Gastrocnemius medialis (tissue), 4 donors: ENCODE results near the gene UNC45B. TPM values are rescaled to one million over a fixed set of nuclear protein-coding genes. Genes with fewer than 3 reads are reported as not detected.
A peak's percentile ranks its signal among the peaks of the same experiment; 100 is the strongest.

Source experiments
- ATAC-seq, 2 donors: fragments of 150-250 bp; one replicate each; pipeline ENCODE4 v1.9.1; 2016
- DNase-seq, 2 donors: peaks; one replicate each; pipeline ENCODE4 v3.0.0-alpha.2; 2019
- H3K27ac ChIP-seq, 4 donors: fragments of 200-600 bp; sonication (generic); 1 replicate in 1 of 4; 2 replicates in 3 of 4; pipeline ENCODE4 v1.5.1; 2016 to 2018; ENCODE audit warnings: mild to moderate bottlenecking in 2 of 4, moderate library complexity in 1 of 4
- H3K27me3 ChIP-seq, 3 donors: fragments of 200-600 bp; sonication (generic) in 2 of 3; 1 replicate in 1 of 3; 2 replicates in 2 of 3; pipeline versions ENCODE4 v1.5.1 to v1.6.0; 2016 to 2019; ENCODE audit warnings: mild to moderate bottlenecking in 1 of 3, moderate library complexity in 1 of 3
- H3K36me3 ChIP-seq, 2 donors: fragments of 200-600 bp; sonication (generic) in 1 of 2; one replicate each; pipeline ENCODE4 v1.5.1; 2017 to 2018
- H3K4me1 ChIP-seq, 2 donors: fragments of 200-600 bp; sonication (generic) in 1 of 2; one replicate each; pipeline ENCODE4 v1.5.1; 2016 to 2017; ENCODE audit warnings: mild to moderate bottlenecking in 2 of 2
- H3K4me3 ChIP-seq, 4 donors: fragments of 200-600 bp; sonication (generic) in 3 of 4; 1 replicate in 1 of 4; 2 replicates in 3 of 4; pipeline ENCODE4 v1.5.1; 2016 to 2019; ENCODE audit warnings: mild to moderate bottlenecking in 2 of 4
- H3K9me3 ChIP-seq, 3 donors: fragments of 200-600 bp; sonication (generic) in 2 of 3; 1 replicate in 1 of 3; 2 replicates in 2 of 3; pipeline ENCODE4 v1.5.1; 2016 to 2019
- CTCF ChIP-seq, 5 experiments: fragments of 450-650 bp in 3 of 5; fragments of 200-600 bp in 2 of 5; sonication (generic) in 2 of 5; IDR thresholded peaks in 4 of 5; conservative IDR thresholded peaks in 1 of 5; 1 replicate in 4 of 5; 2 replicates in 1 of 5; pipeline ENCODE4 v1.5.1; 2016 to 2019; ENCODE audit warnings: antibody characterized with exemption in 5 of 5, mild to moderate bottlenecking in 3 of 5, moderate library complexity in 3 of 5
- POLR2A ChIP-seq, 2 donors: fragments of 450-650 bp; IDR thresholded peaks; one replicate each; pipeline ENCODE4 v1.6.1; 2017; ENCODE audit warnings: antibody characterized with exemption in 2 of 2, mild to moderate bottlenecking in 2 of 2, moderate library complexity in 2 of 2
- in situ Hi-C, 4 donors: fragments of 200-750 bp; cut with MboI; loops; one replicate each; pipeline versions ENCODE4 v1.15.0 to v1.8.0; 2017; ENCODE audit warnings: low sequenced_read_pairs in 4 of 4
- intact Hi-C: fragments of 100-400 bp; cut with DNase I; formaldehyde crosslinking; loops from one replicate; pipeline ENCODE4 v1.15.1; 2023; ENCODE audit warnings: low total_unique reads
- total RNA-seq, 4 donors: library from RNA; depleted of rRNA; stranded (reverse); fragments of >200 nt; gene quantifications; one replicate each; pipeline versions ENCODE4 v1.1.0 to v1.2.3, GENCODE V29; 2016

UNC45B gene
- total RNA-seq, 4 donors from 2014 or later, result 73.7 to 150 (median 105) TPM

GRCh38 chr17:35217107-35217506 lies 69.5 kb downstream of the UNC45B start:
- no peaks in the 10 kb centered on the region for H3K9me3 ChIP-seq
- ATAC-seq, result no peak
- H3K36me3 ChIP-seq, result no peaks in the 10 kb centered on the region
- intact Hi-C loops (no loop called here), in situ Hi-C loops (no loop called here)
- no peak for DNase-seq
- peaks cover 0 to 7% of the 10 kb centered on the region in 2 donors for H3K4me1 ChIP-seq
- no peak for TF ChIP-seq POLR2A (IDR thresholded peaks at IDR 0.05)
- TF ChIP-seq CTCF (IDR thresholded peaks at IDR 0.05 in 4 of 5, conservative IDR thresholded peaks at IDR 0.05 in 1 of 5), result no peak
- no peaks in the 10 kb centered on the region for H3K27me3 ChIP-seq
- H3K27ac ChIP-seq, result no peak overlapping the region
- H3K4me3 ChIP-seq, result no peak overlapping the region

GRCh38 chr17:35218915-35219314 lies 71.3 kb downstream of the UNC45B start:
- H3K4me1 ChIP-seq, result peaks cover 0 to 7% of the 10 kb centered on the region in 2 donors
- in situ Hi-C loops, result no loop called here
- no peaks in the 10 kb centered on the region for H3K27me3 ChIP-seq
- TF ChIP-seq POLR2A (IDR thresholded peaks at IDR 0.05), result no peak
- no peak for TF ChIP-seq CTCF (IDR thresholded peaks at IDR 0.05 in 4 of 5, conservative IDR thresholded peaks at IDR 0.05 in 1 of 5)
- peak overlapping the region in 3 of 4 donors; percentile 11 to 48 (median 42) for H3K27ac ChIP-seq
- DNase-seq, result no peak
- H3K36me3 ChIP-seq, result no peaks in the 10 kb centered on the region
- no peak for ATAC-seq
- H3K9me3 ChIP-seq, result no peaks in the 10 kb centered on the region
- no peak overlapping the region for H3K4me3 ChIP-seq
- intact Hi-C loops, result no loop called here

GRCh38 chr17:35222452-35222851 lies 74.8 kb downstream of the UNC45B start:
- in situ Hi-C loops, result no loop called here
- TF ChIP-seq POLR2A (IDR thresholded peaks at IDR 0.05) (no peak), CTCF (IDR thresholded peaks at IDR 0.05 in 4 of 5, conservative IDR thresholded peaks at IDR 0.05 in 1 of 5) (no peak)
- H3K4me3 ChIP-seq, result no peak overlapping the region

GRCh38 chr17:35224436-35224835 lies 76.8 kb downstream of the UNC45B start:
- Histone ChIP-seq H3K27ac (no peak overlapping the region), H3K27me3 (no peaks in the 10 kb centered on the region), H3K4me3 (no peak overlapping the region), H3K9me3 (no peaks in the 10 kb centered on the region), H3K4me1 (peaks cover 0 to 1% of the 10 kb centered on the region in 2 donors), H3K36me3 (no peaks in the 10 kb centered on the region)
- TF ChIP-seq CTCF (IDR thresholded peaks at IDR 0.05 in 4 of 5, conservative IDR thresholded peaks at IDR 0.05 in 1 of 5), result no peak
- TF ChIP-seq POLR2A (IDR thresholded peaks at IDR 0.05), result no peak
- no peak for ATAC-seq
- intact Hi-C loops (no loop called here), in situ Hi-C loops (no loop called here)
- no peak for DNase-seq

More at GRCh38 chr17:35222452-35222851, 74.8 kb downstream of the UNC45B start:
- Histone ChIP-seq H3K27ac (no peak overlapping the region), H3K36me3 (no peaks in the 10 kb centered on the region), H3K27me3 (no peaks in the 10 kb centered on the region), H3K4me1 (peaks cover 0 to 7% of the 10 kb centered on the region in 2 donors), H3K9me3 (no peaks in the 10 kb centered on the region)
- ATAC-seq (no peak), DNase-seq (no peak)
- intact Hi-C loops, result no loop called here

GRCh38 chr17:35227546-35227945 lies 79.9 kb downstream of the UNC45B start:
- Histone ChIP-seq H3K4me3 (no peak overlapping the region), H3K36me3 (no peaks in the 10 kb centered on the region), H3K27me3 (no peaks in the 10 kb centered on the region), H3K4me1 (no peaks in the 10 kb centered on the region), H3K27ac (no peak overlapping the region), H3K9me3 (no peaks in the 10 kb centered on the region)
- TF ChIP-seq CTCF (IDR thresholded peaks at IDR 0.05 in 4 of 5, conservative IDR thresholded peaks at IDR 0.05 in 1 of 5) (no peak), POLR2A (IDR thresholded peaks at IDR 0.05) (no peak)
- ATAC-seq, result no peak
- in situ Hi-C loops, result loop anchor here in 1 of 4 donors (25.0 kb wide), 1 partner anchor 110 kb away; no protein-coding TSS in a partner anchor
- DNase-seq, result no peak
- intact Hi-C loops, result no loop called here
